ENCODE results near the gene RNASE7. TPM values are rescaled to one million over a fixed set of nuclear protein-coding genes. Genes with fewer than 3 reads are reported as not detected.

RNASE7 gene
- total RNA-seq, 4 donors from 2014 or later = 0.23 TPM; not detected in 3

GRCh38 chr14:21053184-21054122, 11.3 kb downstream of the RNASE7 start:
- WGBS, 2 donors (ENCODE audit: low coverage in 1 of 2) = 88 to 94% methylated on average over 3 to 12 of the region's 20 CpGs
- H3K4me3 ChIP-seq = no peak overlapping the region
- no peak overlapping the region for H3K27ac ChIP-seq
- H3K9me3 ChIP-seq = no peaks in the 10 kb centered on the region
- no peak for ATAC-seq
- H3K36me3 ChIP-seq = no peaks in the 10 kb centered on the region
- TF ChIP-seq CTCF (IDR thresholded peaks at IDR 0.05) (no peak), POLR2AphosphoS5 (IDR thresholded peaks at IDR 0.05) (no peak), EP300 (IDR thresholded peaks at IDR 0.05) (no peak), POLR2A (IDR thresholded peaks at IDR 0.05) (no peak)
- H3K4me1 ChIP-seq = no peaks in the 10 kb centered on the region
- H3K27me3 ChIP-seq = no peaks in the 10 kb centered on the region

- no peaks in the 10 kb centered on the region for H3K4me1 ChIP-seq
- no peak for TF ChIP-seq POLR2A (IDR thresholded peaks at IDR 0.05)
- TF ChIP-seq POLR2AphosphoS5 (IDR thresholded peaks at IDR 0.05) = no peak
- TF ChIP-seq CTCF (IDR thresholded peaks at IDR 0.05) = no peak
- no peak for TF ChIP-seq EP300 (IDR thresholded peaks at IDR 0.05)
- no peaks in the 10 kb centered on the region for H3K36me3 ChIP-seq
- H3K27ac ChIP-seq = no peak overlapping the region
- no peaks in the 10 kb centered on the region for H3K9me3 ChIP-seq
- no peak overlapping the region for H3K4me3 ChIP-seq
- no peak for ATAC-seq
- H3K27me3 ChIP-seq = no peaks in the 10 kb centered on the region
- 68 to 86% methylated on average over 2 of the region's 3 CpGs for WGBS, 2 donors (ENCODE audit: low coverage in 1 of 2)
Measured at GRCh38 chr14:21054123-21054767, 12.1 kb downstream of the RNASE7 start.

- no peak for ATAC-seq
- H3K27ac ChIP-seq = no peak overlapping the region
- TF ChIP-seq EP300 (IDR thresholded peaks at IDR 0.05) = no peak
- H3K4me3 ChIP-seq = no peak overlapping the region
- no peaks in the 10 kb centered on the region for H3K9me3 ChIP-seq
- H3K27me3 ChIP-seq = no peaks in the 10 kb centered on the region
- 74 to 83% methylated on average over 3 to 4 of the region's 4 CpGs for WGBS, 2 donors (ENCODE audit: low coverage in 1 of 2)
- H3K36me3 ChIP-seq = no peaks in the 10 kb centered on the region
- H3K4me1 ChIP-seq = no peaks in the 10 kb centered on the region
Measured at GRCh38 chr14:21054768-21055145, 12.6 kb downstream of the RNASE7 start.

GRCh38 chr14:21055432-21056117, 13.4 kb downstream of the RNASE7 start:
- Histone ChIP-seq H3K27ac (no peak overlapping the region), H3K4me1 (no peaks in the 10 kb centered on the region), H3K36me3 (no peaks in the 10 kb centered on the region), H3K9me3 (no peaks in the 10 kb centered on the region), H3K27me3 (no peaks in the 10 kb centered on the region), H3K4me3 (no peak overlapping the region)
- TF ChIP-seq POLR2AphosphoS5 (IDR thresholded peaks at IDR 0.05) (no peak), CTCF (IDR thresholded peaks at IDR 0.05) (no peak), EP300 (IDR thresholded peaks at IDR 0.05) (no peak), POLR2A (IDR thresholded peaks at IDR 0.05) (no peak)
- ATAC-seq = no peak
- WGBS, 2 donors (ENCODE audit: low coverage in 1 of 2) = 66 to 69% methylated on average over 2 to 5 of the region's 5 CpGs

GRCh38 chr14:21056520-21057163, 14.5 kb downstream of the RNASE7 start:
- no peak overlapping the region for H3K27ac ChIP-seq
- H3K27me3 ChIP-seq = no peaks in the 10 kb centered on the region
- 69 to 77% methylated on average over 5 to 7 of the region's 10 CpGs for WGBS, 2 donors (ENCODE audit: low coverage in 1 of 2)
- H3K9me3 ChIP-seq = no peaks in the 10 kb centered on the region
- TF ChIP-seq CTCF (IDR thresholded peaks at IDR 0.05) (no peak), POLR2AphosphoS5 (IDR thresholded peaks at IDR 0.05) (no peak), POLR2A (IDR thresholded peaks at IDR 0.05) (no peak), EP300 (IDR thresholded peaks at IDR 0.05) (no peak)
- H3K4me1 ChIP-seq = no peaks in the 10 kb centered on the region
- no peaks in the 10 kb centered on the region for H3K36me3 ChIP-seq
- no peak for ATAC-seq
- no peak overlapping the region for H3K4me3 ChIP-seq

All from gastroesophageal sphincter (tissue), 4 donors.